ENCODE data around the gene DHRS3.

DNA sequence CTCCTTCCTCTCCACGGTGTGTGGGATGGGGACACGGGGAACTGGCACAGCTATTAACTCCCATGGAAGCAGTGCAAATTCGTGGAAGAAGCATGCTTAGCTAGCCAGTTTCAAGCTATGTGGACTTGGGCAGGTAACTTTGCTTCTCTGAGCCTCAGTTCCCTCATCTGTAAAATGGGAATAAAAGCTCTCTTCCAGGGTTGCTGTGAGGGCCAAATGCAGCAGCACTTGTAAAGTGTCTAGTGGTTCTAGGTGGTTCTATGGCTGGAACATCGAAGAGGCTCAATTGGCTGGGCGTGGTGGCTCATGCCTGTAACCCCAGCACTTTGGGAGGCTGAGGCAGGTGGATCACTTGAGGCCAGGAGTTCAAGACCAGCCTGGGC is 43.3 kb downstream of the DHRS3 start:
- no peak for TF ChIP-seq POLR2A (IDR thresholded peaks at IDR 0.05)
- TF ChIP-seq, protein P1, sequence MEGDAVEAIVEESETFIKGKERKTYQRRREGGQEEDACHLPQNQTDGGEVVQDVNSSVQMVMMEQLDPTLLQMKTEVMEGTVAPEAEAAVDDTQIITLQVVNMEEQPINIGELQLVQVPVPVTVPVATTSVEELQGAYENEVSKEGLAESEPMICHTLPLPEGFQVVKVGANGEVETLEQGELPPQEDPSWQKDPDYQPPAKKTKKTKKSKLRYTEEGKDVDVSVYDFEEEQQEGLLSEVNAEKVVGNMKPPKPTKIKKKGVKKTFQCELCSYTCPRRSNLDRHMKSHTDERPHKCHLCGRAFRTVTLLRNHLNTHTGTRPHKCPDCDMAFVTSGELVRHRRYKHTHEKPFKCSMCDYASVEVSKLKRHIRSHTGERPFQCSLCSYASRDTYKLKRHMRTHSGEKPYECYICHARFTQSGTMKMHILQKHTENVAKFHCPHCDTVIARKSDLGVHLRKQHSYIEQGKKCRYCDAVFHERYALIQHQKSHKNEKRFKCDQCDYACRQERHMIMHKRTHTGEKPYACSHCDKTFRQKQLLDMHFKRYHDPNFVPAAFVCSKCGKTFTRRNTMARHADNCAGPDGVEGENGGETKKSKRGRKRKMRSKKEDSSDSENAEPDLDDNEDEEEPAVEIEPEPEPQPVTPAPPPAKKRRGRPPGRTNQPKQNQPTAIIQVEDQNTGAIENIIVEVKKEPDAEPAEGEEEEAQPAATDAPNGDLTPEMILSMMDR (IDR thresholded peaks at IDR 0.05) = no peak
- TF ChIP-seq POLR2AphosphoS5 (IDR thresholded peaks at IDR 0.05) = no peak

Data from gastroesophageal sphincter (tissue), 3 donors.